ENCODE measurements around the gene KIF3C.

GRCh38 chr2:26017464-26018183 lies 35.3 kb upstream of the KIF3C start:
- TF ChIP-seq POLR2AphosphoS5 (IDR thresholded peaks at IDR 0.05) (no peak), POLR2A (IDR thresholded peaks at IDR 0.05) (no peak)
- TF ChIP-seq, protein P1, sequence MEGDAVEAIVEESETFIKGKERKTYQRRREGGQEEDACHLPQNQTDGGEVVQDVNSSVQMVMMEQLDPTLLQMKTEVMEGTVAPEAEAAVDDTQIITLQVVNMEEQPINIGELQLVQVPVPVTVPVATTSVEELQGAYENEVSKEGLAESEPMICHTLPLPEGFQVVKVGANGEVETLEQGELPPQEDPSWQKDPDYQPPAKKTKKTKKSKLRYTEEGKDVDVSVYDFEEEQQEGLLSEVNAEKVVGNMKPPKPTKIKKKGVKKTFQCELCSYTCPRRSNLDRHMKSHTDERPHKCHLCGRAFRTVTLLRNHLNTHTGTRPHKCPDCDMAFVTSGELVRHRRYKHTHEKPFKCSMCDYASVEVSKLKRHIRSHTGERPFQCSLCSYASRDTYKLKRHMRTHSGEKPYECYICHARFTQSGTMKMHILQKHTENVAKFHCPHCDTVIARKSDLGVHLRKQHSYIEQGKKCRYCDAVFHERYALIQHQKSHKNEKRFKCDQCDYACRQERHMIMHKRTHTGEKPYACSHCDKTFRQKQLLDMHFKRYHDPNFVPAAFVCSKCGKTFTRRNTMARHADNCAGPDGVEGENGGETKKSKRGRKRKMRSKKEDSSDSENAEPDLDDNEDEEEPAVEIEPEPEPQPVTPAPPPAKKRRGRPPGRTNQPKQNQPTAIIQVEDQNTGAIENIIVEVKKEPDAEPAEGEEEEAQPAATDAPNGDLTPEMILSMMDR (IDR thresholded peaks at IDR 0.05) = no peak

All from prostate gland (tissue), 2 donors.